Measurements from ENCODE around the gene TASOR.

The TASOR gene

GRCh38 chr3:56706629-56707028 is 23.6 kb upstream of the TASOR start:
- Histone ChIP-seq H4K8ac (ENCODE audit: low read depth, low read length) (no peak overlapping the region), H3K36me3 (replicated peaks in 1 of 2; ENCODE audit: control insufficient read depth in 2 of 2, insufficient read depth in 2 of 2, low read length in 2 of 2) (no peaks in the 10 kb centered on the region), H3K27ac (replicated peaks; ENCODE audit: low read length) (no peak overlapping the region), H2BK5ac (ENCODE audit: low read length) (no peak overlapping the region), H2BK120ac (ENCODE audit: low read depth, low read length) (no peak overlapping the region), H3K27me3 (ENCODE audit: control insufficient read depth in 3 of 3, insufficient read depth in 3 of 3, low read depth in 1 of 3, low read length in 3 of 3) (no peaks in the 10 kb centered on the region), H2AFZ (ENCODE audit: low read length) (no peak overlapping the region), H3K4me3 (ENCODE audit: low read length in 2 of 2) (no peak overlapping the region), H3K18ac (ENCODE audit: low read length) (no peak overlapping the region), H3K4me1 (ENCODE audit: control insufficient read depth in 2 of 2, insufficient read depth in 1 of 2, low read depth in 1 of 2, low read length in 2 of 2) (no peaks in the 10 kb centered on the region), H4K91ac (ENCODE audit: low read depth, low read length, poor library complexity) (no peak overlapping the region), H3K79me1 (ENCODE audit: low read depth, low read length) (no peaks in the 10 kb centered on the region), H3K23ac (ENCODE audit: low read depth, low read length, poor library complexity) (no peak overlapping the region), H3K9me3 (replicated peaks in 1 of 2; ENCODE audit: control insufficient read depth in 2 of 2, insufficient read depth in 1 of 2, low read depth in 1 of 2, low read length in 2 of 2) (no peaks in the 10 kb centered on the region), H3K9ac (ENCODE audit: low read depth, low read length, poor library complexity) (no peak overlapping the region), H2BK12ac (ENCODE audit: low read length) (no peak overlapping the region), H2AK5ac (ENCODE audit: low read depth, low read length) (no peak overlapping the region), H2BK15ac (ENCODE audit: low read length) (no peak overlapping the region), H3K14ac (ENCODE audit: low read length) (no peak overlapping the region), H3K4me2 (ENCODE audit: insufficient read depth, low read length, poor library complexity, severe bottlenecking) (no peak overlapping the region), H3K4ac (ENCODE audit: low read length) (no peak overlapping the region)
- DNase-seq (ENCODE audit: low spot score): no peak

- H4K91ac ChIP-seq (ENCODE audit: low read depth, low read length, poor library complexity): no peak overlapping the region
- no peak overlapping the region for H3K4me2 ChIP-seq (ENCODE audit: insufficient read depth, low read length, poor library complexity, severe bottlenecking)
- no peak for DNase-seq (ENCODE audit: low spot score)
- H4K8ac ChIP-seq (ENCODE audit: low read depth, low read length): no peak overlapping the region
- H3K18ac ChIP-seq (ENCODE audit: low read length): no peak overlapping the region
- no peaks in the 10 kb centered on the region for H3K4me1 ChIP-seq (ENCODE audit: control insufficient read depth in 2 of 2, insufficient read depth in 1 of 2, low read depth in 1 of 2, low read length in 2 of 2)
- no peaks in the 10 kb centered on the region for H3K9me3 ChIP-seq (replicated peaks in 1 of 2; ENCODE audit: control insufficient read depth in 2 of 2, insufficient read depth in 1 of 2, low read depth in 1 of 2, low read length in 2 of 2)
- no peak overlapping the region for H2BK12ac ChIP-seq (ENCODE audit: low read length)
- no peak overlapping the region for H2BK15ac ChIP-seq (ENCODE audit: low read length)
- H3K4ac ChIP-seq (ENCODE audit: low read length): no peak overlapping the region
- no peaks in the 10 kb centered on the region for H3K36me3 ChIP-seq (replicated peaks in 1 of 2; ENCODE audit: control insufficient read depth in 2 of 2, insufficient read depth in 2 of 2, low read length in 2 of 2)
- no peak overlapping the region for H3K4me3 ChIP-seq (ENCODE audit: low read length in 2 of 2)
- no peaks in the 10 kb centered on the region for H3K79me1 ChIP-seq (ENCODE audit: low read depth, low read length)
- WGBS, 2 donors (ENCODE audit: extremely low coverage in 2 of 2, insufficient read length in 2 of 2, insufficient replicate concordance in 1 of 2): no CpG with 5 or more reads among the region's 3 CpGs
- no peak overlapping the region for H3K9ac ChIP-seq (ENCODE audit: low read depth, low read length, poor library complexity)
- H3K27me3 ChIP-seq (ENCODE audit: control insufficient read depth in 3 of 3, insufficient read depth in 3 of 3, low read depth in 1 of 3, low read length in 3 of 3): no peaks in the 10 kb centered on the region
- no peak overlapping the region for H3K27ac ChIP-seq (replicated peaks; ENCODE audit: low read length)
- no peak overlapping the region for H2AK5ac ChIP-seq (ENCODE audit: low read depth, low read length)
- no peak overlapping the region for H2AFZ ChIP-seq (ENCODE audit: low read length)
- no peak overlapping the region for H2BK5ac ChIP-seq (ENCODE audit: low read length)
- H3K23ac ChIP-seq (ENCODE audit: low read depth, low read length, poor library complexity): no peak overlapping the region
- no peak overlapping the region for H2BK120ac ChIP-seq (ENCODE audit: low read depth, low read length)
- no peak overlapping the region for H3K14ac ChIP-seq (ENCODE audit: low read length)
Observed at GRCh38 chr3:56704706-56705105, 21.6 kb upstream of the TASOR start.

DNA sequence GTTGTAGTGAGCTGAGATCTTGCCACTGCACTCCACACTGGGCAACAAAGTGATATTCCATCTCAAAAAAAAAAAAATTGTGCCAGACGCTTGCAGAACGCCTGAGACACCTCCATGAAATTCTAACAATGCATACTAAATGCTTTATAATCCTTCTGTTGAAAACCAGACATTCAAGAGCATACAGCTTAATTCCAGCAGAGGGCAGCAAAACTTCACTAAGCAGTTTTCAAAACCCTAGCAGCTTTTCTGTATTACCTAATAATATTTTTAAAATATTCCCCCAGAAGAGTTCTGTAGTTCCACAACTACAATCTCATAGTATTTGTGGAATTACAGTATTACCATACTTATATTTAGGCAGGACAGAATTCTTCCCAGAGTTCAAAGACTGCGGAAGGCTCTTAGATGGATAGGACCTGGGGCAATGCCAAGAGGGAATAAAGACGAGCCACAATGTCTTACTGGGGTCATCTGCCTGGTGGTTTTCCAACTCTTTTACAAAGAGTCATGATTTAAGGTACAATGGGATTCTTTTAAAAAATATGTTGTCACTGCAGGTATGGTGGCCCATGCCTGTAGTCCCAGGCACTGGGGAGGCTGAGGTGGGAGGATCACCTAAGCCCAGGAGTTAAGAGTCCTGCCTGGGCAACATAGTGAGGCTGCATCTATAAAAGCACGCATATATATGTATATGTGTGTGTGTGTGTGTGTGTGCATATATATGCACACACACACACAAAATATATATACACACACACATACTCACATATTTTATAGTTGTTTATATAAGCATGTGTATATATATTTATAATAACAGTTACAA is 19.6 kb upstream of the TASOR start:
- Histone ChIP-seq H3K27ac (replicated peaks; ENCODE audit: low read length) (no peak overlapping the region), H3K14ac (ENCODE audit: low read length) (no peak overlapping the region), H3K23ac (ENCODE audit: low read depth, low read length, poor library complexity) (no peak overlapping the region), H3K18ac (ENCODE audit: low read length) (no peak overlapping the region), H3K9me3 (replicated peaks in 1 of 2; ENCODE audit: control insufficient read depth in 2 of 2, insufficient read depth in 1 of 2, low read depth in 1 of 2, low read length in 2 of 2) (no peaks in the 10 kb centered on the region), H3K4me1 (ENCODE audit: control insufficient read depth in 2 of 2, insufficient read depth in 1 of 2, low read depth in 1 of 2, low read length in 2 of 2) (no peaks in the 10 kb centered on the region), H2BK120ac (ENCODE audit: low read depth, low read length) (no peak overlapping the region), H3K36me3 (replicated peaks in 1 of 2; ENCODE audit: control insufficient read depth in 2 of 2, insufficient read depth in 2 of 2, low read length in 2 of 2) (no peaks in the 10 kb centered on the region), H4K8ac (ENCODE audit: low read depth, low read length) (no peak overlapping the region), H3K4me2 (ENCODE audit: insufficient read depth, low read length, poor library complexity, severe bottlenecking) (no peak overlapping the region), H4K91ac (ENCODE audit: low read depth, low read length, poor library complexity) (no peak overlapping the region), H3K4ac (ENCODE audit: low read length) (no peak overlapping the region), H3K79me1 (ENCODE audit: low read depth, low read length) (no peaks in the 10 kb centered on the region), H3K4me3 (ENCODE audit: low read length in 2 of 2) (no peak overlapping the region), H3K27me3 (ENCODE audit: control insufficient read depth in 3 of 3, insufficient read depth in 3 of 3, low read depth in 1 of 3, low read length in 3 of 3) (no peaks in the 10 kb centered on the region), H2AFZ (ENCODE audit: low read length) (no peak overlapping the region), H2AK5ac (ENCODE audit: low read depth, low read length) (no peak overlapping the region), H3K9ac (ENCODE audit: low read depth, low read length, poor library complexity) (no peak overlapping the region), H2BK5ac (ENCODE audit: low read length) (no peak overlapping the region), H2BK12ac (ENCODE audit: low read length) (no peak overlapping the region), H2BK15ac (ENCODE audit: low read length) (no peak overlapping the region)
- no CpG with 5 or more reads among the region's 5 CpGs for WGBS, 2 donors (ENCODE audit: extremely low coverage in 2 of 2, insufficient read length in 2 of 2, insufficient replicate concordance in 1 of 2)
- peak; percentile 51 for DNase-seq (ENCODE audit: low spot score)

- Histone ChIP-seq H3K36me3 (replicated peaks in 1 of 2; ENCODE audit: control insufficient read depth in 2 of 2, insufficient read depth in 2 of 2, low read length in 2 of 2) (no peaks in the 10 kb centered on the region), H3K4me3 (ENCODE audit: low read length in 2 of 2) (no peak overlapping the region), H2AFZ (ENCODE audit: low read length) (no peak overlapping the region), H3K23ac (ENCODE audit: low read depth, low read length, poor library complexity) (no peak overlapping the region), H3K4me2 (ENCODE audit: insufficient read depth, low read length, poor library complexity, severe bottlenecking) (no peak overlapping the region), H2BK15ac (ENCODE audit: low read length) (no peak overlapping the region), H3K14ac (ENCODE audit: low read length) (no peak overlapping the region), H2BK12ac (ENCODE audit: low read length) (no peak overlapping the region), H3K18ac (ENCODE audit: low read length) (no peak overlapping the region), H3K9ac (ENCODE audit: low read depth, low read length, poor library complexity) (no peak overlapping the region), H3K4ac (ENCODE audit: low read length) (no peak overlapping the region), H3K4me1 (ENCODE audit: control insufficient read depth in 2 of 2, insufficient read depth in 1 of 2, low read depth in 1 of 2, low read length in 2 of 2) (no peaks in the 10 kb centered on the region), H2BK5ac (ENCODE audit: low read length) (no peak overlapping the region), H2BK120ac (ENCODE audit: low read depth, low read length) (no peak overlapping the region), H3K9me3 (replicated peaks in 1 of 2; ENCODE audit: control insufficient read depth in 2 of 2, insufficient read depth in 1 of 2, low read depth in 1 of 2, low read length in 2 of 2) (no peaks in the 10 kb centered on the region), H4K8ac (ENCODE audit: low read depth, low read length) (no peak overlapping the region), H2AK5ac (ENCODE audit: low read depth, low read length) (no peak overlapping the region), H3K79me1 (ENCODE audit: low read depth, low read length) (no peaks in the 10 kb centered on the region), H3K27me3 (ENCODE audit: control insufficient read depth in 3 of 3, insufficient read depth in 3 of 3, low read depth in 1 of 3, low read length in 3 of 3) (peaks cover 0 to 3% (median 0%) of the 10 kb centered on the region in 3 experiments), H4K91ac (ENCODE audit: low read depth, low read length, poor library complexity) (no peak overlapping the region), H3K27ac (replicated peaks; ENCODE audit: low read length) (no peak overlapping the region)
- no CpG with 5 or more reads among the region's 4 CpGs for whole genome bisulfite sequencing, 2 donors (ENCODE audit: extremely low coverage in 2 of 2, insufficient read length in 2 of 2, insufficient replicate concordance in 1 of 2)
- DNase-seq (ENCODE audit: low spot score): no peak
Observed at GRCh38 chr3:56700151-56700550, 17.1 kb upstream of the TASOR start.
